ENCODE measurements around the gene PTPRG. TPM values are rescaled to one million over a fixed set of nuclear protein-coding genes. Genes with fewer than 3 reads are reported as not detected.

The PTPRG gene
- total RNA-seq, 4 donors from 2014 or later, result 8.4 to 37.3 (median 14.9) TPM

DNA sequence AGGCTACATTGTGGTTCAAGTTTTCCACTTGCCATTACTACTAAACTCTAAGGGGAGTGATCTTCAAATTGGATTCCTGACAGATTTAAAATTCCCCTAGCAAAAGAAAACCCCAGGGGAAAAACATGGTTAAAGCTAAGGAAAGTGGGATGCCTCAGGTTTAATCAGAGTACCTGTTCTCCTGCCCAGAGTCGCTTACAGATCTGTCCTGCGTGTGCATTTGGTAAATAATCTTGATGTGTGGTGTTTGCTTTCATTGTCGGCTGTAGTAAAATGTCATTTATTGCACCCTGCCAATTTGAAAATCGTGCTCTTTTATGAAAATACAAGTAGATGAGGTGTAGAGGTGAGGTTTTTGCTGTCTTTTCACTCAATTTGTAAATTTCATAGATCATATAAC, 323.4 kb downstream of the PTPRG start:
- DNase-seq (ENCODE audit: low spot score in 2 of 2), result no peak
- 85 to 87% methylated on average over 4 of the region's 4 CpGs for WGBS, 2 donors
- H3K4me3 ChIP-seq (ENCODE audit: low read depth, poor library complexity, severe bottlenecking), result no peak overlapping the region
- intact Hi-C loops (cut with DNase I; ENCODE audit: low total_unique reads), result no loop called here
- TF ChIP-seq POLR2A (IDR thresholded peaks at IDR 0.05), result no peak
- TF ChIP-seq, protein P1, sequence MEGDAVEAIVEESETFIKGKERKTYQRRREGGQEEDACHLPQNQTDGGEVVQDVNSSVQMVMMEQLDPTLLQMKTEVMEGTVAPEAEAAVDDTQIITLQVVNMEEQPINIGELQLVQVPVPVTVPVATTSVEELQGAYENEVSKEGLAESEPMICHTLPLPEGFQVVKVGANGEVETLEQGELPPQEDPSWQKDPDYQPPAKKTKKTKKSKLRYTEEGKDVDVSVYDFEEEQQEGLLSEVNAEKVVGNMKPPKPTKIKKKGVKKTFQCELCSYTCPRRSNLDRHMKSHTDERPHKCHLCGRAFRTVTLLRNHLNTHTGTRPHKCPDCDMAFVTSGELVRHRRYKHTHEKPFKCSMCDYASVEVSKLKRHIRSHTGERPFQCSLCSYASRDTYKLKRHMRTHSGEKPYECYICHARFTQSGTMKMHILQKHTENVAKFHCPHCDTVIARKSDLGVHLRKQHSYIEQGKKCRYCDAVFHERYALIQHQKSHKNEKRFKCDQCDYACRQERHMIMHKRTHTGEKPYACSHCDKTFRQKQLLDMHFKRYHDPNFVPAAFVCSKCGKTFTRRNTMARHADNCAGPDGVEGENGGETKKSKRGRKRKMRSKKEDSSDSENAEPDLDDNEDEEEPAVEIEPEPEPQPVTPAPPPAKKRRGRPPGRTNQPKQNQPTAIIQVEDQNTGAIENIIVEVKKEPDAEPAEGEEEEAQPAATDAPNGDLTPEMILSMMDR (IDR thresholded peaks at IDR 0.05), result no peak

DNA sequence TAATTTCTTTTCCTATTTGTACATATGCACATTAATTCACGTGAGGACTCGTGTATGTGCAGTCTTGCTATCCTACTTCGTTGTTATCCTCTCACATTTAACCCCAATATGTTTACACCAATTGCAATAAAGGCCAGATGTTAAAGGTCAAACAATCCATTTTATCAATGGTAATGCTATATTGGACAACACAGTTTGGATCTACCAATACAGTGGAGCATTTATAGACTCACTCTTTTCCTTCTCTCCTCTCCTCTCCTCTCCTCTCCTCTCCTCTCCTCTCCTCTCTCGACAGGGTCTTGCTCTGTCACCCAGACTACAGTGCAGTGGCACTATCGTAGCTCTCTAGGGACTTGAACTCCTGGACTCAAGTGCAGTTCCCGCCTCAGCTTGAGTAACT, 324.0 kb downstream of the PTPRG start:
- DNase-seq (ENCODE audit: low spot score in 2 of 2), result no peak
- no peak overlapping the region for H3K4me3 ChIP-seq (ENCODE audit: low read depth, poor library complexity, severe bottlenecking)
- 92 to 94% methylated on average over 6 of the region's 6 CpGs for WGBS, 2 donors
- TF ChIP-seq, protein P1 (IDR thresholded peaks at IDR 0.05), result no peak
- TF ChIP-seq POLR2A (IDR thresholded peaks at IDR 0.05), result no peak
- intact Hi-C loops (cut with DNase I; ENCODE audit: low total_unique reads), result no loop called here

DNA sequence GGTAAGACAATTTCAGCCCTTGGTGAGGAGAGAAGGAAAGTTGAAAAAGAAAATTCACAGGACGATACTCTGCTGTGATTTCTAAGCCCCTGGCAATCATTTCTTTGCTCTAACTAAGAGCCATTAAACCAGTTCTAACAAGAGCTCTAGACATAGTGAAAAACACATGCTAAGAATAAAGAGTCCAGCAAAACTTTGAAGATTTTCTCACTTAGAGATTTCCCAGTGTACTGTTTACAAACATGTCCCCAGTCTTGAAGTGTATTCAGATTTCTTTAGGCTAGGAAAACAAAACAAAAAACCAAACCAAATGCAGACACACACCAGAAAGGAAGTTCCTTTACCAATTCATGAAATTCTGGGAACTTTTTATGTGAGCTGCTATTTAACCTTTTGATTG, 325.8 kb downstream of the PTPRG start:
- 44 to 64% methylated on average over 1 of the region's 1 CpG for WGBS, 2 donors
- TF ChIP-seq, protein P1 (IDR thresholded peaks at IDR 0.05), result no peak
- TF ChIP-seq POLR2A (IDR thresholded peaks at IDR 0.05), result no peak
- no peak for DNase-seq (ENCODE audit: low spot score in 2 of 2)
- intact Hi-C loops (cut with DNase I; ENCODE audit: low total_unique reads), result no loop called here
- H3K4me3 ChIP-seq (ENCODE audit: low read depth, poor library complexity, severe bottlenecking), result no peak overlapping the region

- intact Hi-C loops (cut with DNase I; ENCODE audit: low total_unique reads), result no loop called here
- no peak for DNase-seq (ENCODE audit: low spot score in 2 of 2)
- 84 to 87% methylated on average over 6 of the region's 6 CpGs for WGBS, 2 donors
- H3K4me3 ChIP-seq (ENCODE audit: low read depth, poor library complexity, severe bottlenecking), result no peak overlapping the region
- TF ChIP-seq, protein P1 (IDR thresholded peaks at IDR 0.05), result no peak
Observed at GRCh38 chr3:61889259-61889658, 327.9 kb downstream of the PTPRG start.

- no peak for TF ChIP-seq POLR2A (IDR thresholded peaks at IDR 0.05)
- TF ChIP-seq, protein P1 (IDR thresholded peaks at IDR 0.05), result no peak
- intact Hi-C loops (cut with DNase I; ENCODE audit: low total_unique reads), result no loop called here
- no peak overlapping the region for H3K4me3 ChIP-seq (ENCODE audit: low read depth, poor library complexity, severe bottlenecking)
- DNase-seq (ENCODE audit: low spot score in 2 of 2), result no peak
- 84 to 87% methylated on average over 3 of the region's 3 CpGs for WGBS, 2 donors
Observed at GRCh38 chr3:61890167-61890566, 328.8 kb downstream of the PTPRG start.

- no peak for DNase-seq (ENCODE audit: low spot score in 2 of 2)
- intact Hi-C loops (cut with DNase I; ENCODE audit: low total_unique reads), result no loop called here
- TF ChIP-seq POLR2A (IDR thresholded peaks at IDR 0.05), result no peak
- TF ChIP-seq, protein P1 (IDR thresholded peaks at IDR 0.05), result no peak
- WGBS, 2 donors, result 84 to 93% methylated on average over 2 of the region's 2 CpGs
- H3K4me3 ChIP-seq (ENCODE audit: low read depth, poor library complexity, severe bottlenecking), result no peak overlapping the region
Observed at GRCh38 chr3:61890586-61890985, 329.2 kb downstream of the PTPRG start.
